ENCODE data around the gene PPP1R37. TPM values are rescaled to one million over a fixed set of nuclear protein-coding genes. Genes with fewer than 3 reads are reported as not detected.
A peak's percentile ranks its signal among the peaks of the same experiment; 100 is the strongest.

The PPP1R37 gene
- total and polyA plus RNA-seq, 2 of the 8 experiments (the other 6 are each of a cell fraction or from before 2014, with no cell fraction given) = 14.6 to 25.7 TPM

GRCh38 chr19:45152504-45153338 is 59.7 kb downstream of the PPP1R37 start (continued):
- no peak for TF ChIP-seq ATF2 (IDR thresholded peaks at IDR 0.05; ENCODE audit: low read length)
- 0 out of 2 replicates have a peak, but pooled peaks have one; percentile 10 for TF ChIP-seq EGR1 (IDR thresholded peaks at IDR 0.05; ENCODE audit: borderline replicate concordance, low read depth, low read length)
- no peak for TF ChIP-seq PHF8 (conservative IDR thresholded peaks at IDR 0.05; ENCODE audit: low read depth, low read length)
- no peak for TF ChIP-seq TBP (IDR thresholded peaks at IDR 0.05; ENCODE audit: low read depth, low read length)
- no peak for TF ChIP-seq EP300 (IDR thresholded peaks at IDR 0.05; ENCODE audit: borderline replicate concordance in 1 of 2, low read depth in 2 of 2, low read length in 2 of 2)
- no peak for TF ChIP-seq SP4 (IDR thresholded peaks at IDR 0.05; ENCODE audit: low read length)
- no peak; the same call in 1 of the 2 replicates for TF ChIP-seq SUZ12 (IDR thresholded peaks at IDR 0.05; ENCODE audit: low read length)
- no peak for TF ChIP-seq KDM5A (IDR thresholded peaks at IDR 0.05; ENCODE audit: low read length)
- TF ChIP-seq CHD1 (IDR thresholded peaks at IDR 0.05; ENCODE audit: low read depth, low read length) = no peak
- TF ChIP-seq SP2 (IDR thresholded peaks at IDR 0.05; ENCODE audit: low read length) = no peak
